GM12872 (cell line): ENCODE measurements around the gene REEP1.

Experiments
- TF ChIP-seq, protein P1 (sequence below): IDR thresholded peaks from 3 replicates; pipeline ENCODE4 v1.5.1; 2011; ENCODE audit warnings: low read depth, mild to moderate bottlenecking, low read length, moderate library complexity; ENCODE audit not compliant: insufficient read depth

Gene REEP1

DNA sequence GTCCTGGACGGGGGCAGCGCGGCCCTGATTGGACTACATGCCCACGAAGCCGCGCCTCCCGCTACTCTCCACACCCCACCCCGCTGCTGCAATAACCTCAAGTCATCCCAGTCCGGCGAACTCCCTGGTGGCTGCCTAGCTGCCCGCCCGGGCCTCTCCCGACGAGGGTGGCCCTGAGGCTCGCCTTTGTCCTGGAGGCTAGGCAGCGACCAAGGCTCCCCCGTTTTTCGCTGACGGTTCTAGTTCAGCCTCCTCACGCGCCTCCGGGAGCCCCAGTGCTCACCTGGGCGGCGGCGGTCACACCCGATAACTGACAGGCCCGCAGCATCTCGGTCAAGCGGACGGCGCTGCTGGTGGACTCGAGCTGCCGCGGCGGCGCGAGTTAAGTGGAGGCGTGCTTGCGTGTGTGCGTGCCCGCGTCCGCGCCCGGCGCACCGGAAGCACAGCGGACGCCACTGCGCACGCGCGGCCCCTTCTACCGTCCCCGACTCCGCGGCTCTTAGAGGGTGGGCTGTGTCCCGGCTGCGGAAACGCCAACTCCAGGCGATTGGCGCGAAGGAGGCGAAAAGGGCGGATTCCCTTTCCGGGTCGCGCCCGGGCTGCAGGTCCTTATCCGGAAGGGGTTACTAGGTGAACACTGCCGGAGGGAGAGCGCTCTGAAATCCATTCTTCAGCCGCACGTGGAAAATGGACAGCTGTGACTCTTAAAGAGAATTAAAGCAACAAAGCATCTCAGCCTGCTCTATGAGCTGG is 142.2 kb downstream of the REEP1 start, which contains the start of gene IMMT:
Gene IMMT (minus strand): TSS at position 408 of the 753 bp plus-strand sequence. CDS start 80 bp downstream, at position 328.
- TF ChIP-seq, protein P1, sequence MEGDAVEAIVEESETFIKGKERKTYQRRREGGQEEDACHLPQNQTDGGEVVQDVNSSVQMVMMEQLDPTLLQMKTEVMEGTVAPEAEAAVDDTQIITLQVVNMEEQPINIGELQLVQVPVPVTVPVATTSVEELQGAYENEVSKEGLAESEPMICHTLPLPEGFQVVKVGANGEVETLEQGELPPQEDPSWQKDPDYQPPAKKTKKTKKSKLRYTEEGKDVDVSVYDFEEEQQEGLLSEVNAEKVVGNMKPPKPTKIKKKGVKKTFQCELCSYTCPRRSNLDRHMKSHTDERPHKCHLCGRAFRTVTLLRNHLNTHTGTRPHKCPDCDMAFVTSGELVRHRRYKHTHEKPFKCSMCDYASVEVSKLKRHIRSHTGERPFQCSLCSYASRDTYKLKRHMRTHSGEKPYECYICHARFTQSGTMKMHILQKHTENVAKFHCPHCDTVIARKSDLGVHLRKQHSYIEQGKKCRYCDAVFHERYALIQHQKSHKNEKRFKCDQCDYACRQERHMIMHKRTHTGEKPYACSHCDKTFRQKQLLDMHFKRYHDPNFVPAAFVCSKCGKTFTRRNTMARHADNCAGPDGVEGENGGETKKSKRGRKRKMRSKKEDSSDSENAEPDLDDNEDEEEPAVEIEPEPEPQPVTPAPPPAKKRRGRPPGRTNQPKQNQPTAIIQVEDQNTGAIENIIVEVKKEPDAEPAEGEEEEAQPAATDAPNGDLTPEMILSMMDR, result no peak

- TF ChIP-seq, protein P1, result no peak
These were observed 142.7 kb downstream of the REEP1 start for GRCh38 chr2:86194751-86195054.

DNA sequence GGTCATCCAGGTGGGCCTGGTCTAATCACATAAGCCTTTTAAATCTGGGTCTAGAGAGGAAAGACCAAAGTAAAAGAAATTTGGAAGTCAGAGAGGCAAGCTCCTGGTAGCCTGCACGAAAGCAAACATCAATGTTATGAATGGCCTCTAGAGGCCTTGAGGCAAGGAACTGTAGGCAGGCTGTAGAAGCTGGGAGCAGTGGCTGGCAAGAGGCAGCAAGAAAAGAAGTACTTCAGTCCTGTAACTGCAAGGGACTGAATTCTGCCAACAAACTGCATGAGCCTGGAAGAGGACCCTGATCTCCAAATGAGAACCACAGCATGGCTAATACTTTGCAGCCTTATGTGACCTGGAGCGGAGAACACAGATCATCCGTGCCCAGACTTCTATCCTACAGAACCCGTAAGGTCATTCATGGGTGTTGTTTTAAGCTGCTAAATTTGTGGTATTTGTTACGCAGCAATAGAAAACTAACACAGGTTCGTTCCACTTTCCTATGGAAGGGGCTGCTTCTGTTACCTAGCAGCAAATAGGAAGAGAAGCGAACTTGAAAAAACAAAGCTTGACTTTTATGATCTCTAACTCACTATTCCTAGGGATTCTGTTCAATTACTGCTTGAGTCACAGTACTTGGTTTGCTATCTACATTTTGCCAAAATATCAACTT is 143.4 kb downstream of the REEP1 start:
- TF ChIP-seq, protein P1, result peak; percentile 24; the same call in 1 of the 3 replicates

GRCh38 chr2:86189782-86190416 is 147.5 kb downstream of the REEP1 start:
- TF ChIP-seq, protein P1, result no peak

GRCh38 chr2:86186431-86186830 is 151.0 kb downstream of the REEP1 start:
- TF ChIP-seq, protein P1, result no peak

DNA sequence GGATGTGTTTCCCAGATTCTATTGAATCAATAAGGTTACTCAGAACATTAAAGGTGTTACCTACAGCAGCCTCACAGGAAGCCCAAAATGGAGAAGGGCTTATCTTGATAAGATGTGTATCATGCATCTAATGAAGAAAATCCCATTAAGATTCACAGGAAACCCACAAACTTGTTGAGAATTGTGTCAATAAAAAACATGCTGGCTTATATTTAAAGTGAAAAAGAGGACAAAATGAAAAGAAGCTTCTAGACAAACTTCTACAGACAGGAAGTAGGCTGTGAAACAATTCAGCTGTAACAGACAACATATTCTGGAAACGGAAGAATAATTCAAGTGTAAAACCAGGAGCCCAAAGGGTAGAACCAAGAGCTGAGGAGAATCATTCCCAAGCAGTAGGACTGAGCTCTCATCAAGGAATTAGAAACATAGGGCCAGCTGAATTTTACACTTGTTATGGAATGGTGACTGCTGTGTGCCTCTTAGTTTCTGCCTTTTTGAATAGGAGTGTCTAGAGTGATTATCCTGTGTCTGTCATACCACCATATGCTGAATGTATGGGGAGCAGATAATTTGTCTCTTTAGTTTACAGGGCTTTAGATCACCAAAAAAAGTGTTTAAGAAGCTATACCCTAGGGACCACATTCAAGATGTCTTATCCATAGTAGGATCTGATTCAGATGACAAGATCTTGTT is 151.8 kb downstream of the REEP1 start:
- TF ChIP-seq, protein P1, result no peak

DNA sequence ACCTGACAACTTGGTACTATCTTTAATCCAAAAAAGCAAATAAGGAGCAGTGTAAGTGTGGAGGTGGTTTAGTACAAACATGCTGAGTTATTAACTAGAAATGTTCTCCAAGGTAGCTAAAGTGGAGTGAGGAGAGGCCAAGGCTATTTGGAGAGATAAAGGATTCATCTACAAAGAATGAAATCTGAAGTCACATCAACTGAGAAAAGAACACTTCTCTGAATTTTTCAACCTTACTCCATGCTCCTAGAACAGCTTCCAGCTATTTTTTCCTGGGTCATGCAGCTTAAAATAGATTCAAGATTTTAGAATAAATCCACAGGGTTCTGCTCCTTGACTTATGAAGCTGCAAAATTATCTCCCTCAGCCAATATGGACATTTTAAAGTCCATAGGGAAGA is 160.8 kb downstream of the REEP1 start:
- TF ChIP-seq, protein P1, result no peak
